Cardiac muscle cell (in vitro differentiated cells and primary cell): Measurements from ENCODE around the gene TRIM32. TPM values are rescaled to one million over a fixed set of nuclear protein-coding genes. Genes with fewer than 3 reads are reported as not detected.

Source experiments
- DNase-seq, 2 donors: peaks; one replicate each; pipeline versions ENCODE4 v3.0.0 to v3.0.0-alpha.2; 2010 to 2017; ENCODE audit warnings: low read depth in 1 of 2, low spot score in 1 of 2
- H3K27ac ChIP-seq: fragments of 200-600 bp; sonication (generic); 2 replicates; pipeline ENCODE4 v1.5.1; 2016
- H3K27me3 ChIP-seq: fragments of 200-600 bp; sonication (generic); 2 replicates; pipeline ENCODE4 v1.6.0; 2016; ENCODE audit warnings: control low read depth
- H3K36me3 ChIP-seq: fragments of 200-600 bp; sonication (generic); 2 replicates; pipeline ENCODE4 v1.5.1; 2016; ENCODE audit warnings: control low read depth
- H3K4me1 ChIP-seq: fragments of 200-600 bp; sonication (generic); 2 replicates; pipeline ENCODE4 v1.8.1; 2017; ENCODE audit warnings: low read depth, mild to moderate bottlenecking, mixed run types
- H3K4me3 ChIP-seq: fragments of 200-600 bp; sonication (generic); 2 replicates; pipeline ENCODE4 v1.5.1; 2016; ENCODE audit warnings: mild to moderate bottlenecking
- H3K9me3 ChIP-seq: fragments of 200-600 bp; sonication (generic); 2 replicates; pipeline ENCODE4 v1.5.1; 2017; ENCODE audit warnings: low read depth, mild to moderate bottlenecking, control low read depth
- CTCF ChIP-seq: IDR thresholded peaks from 2 replicates; pipeline ENCODE4 v1.5.1; 2012; ENCODE audit warnings: low read depth, mild to moderate bottlenecking, low read length
- polyA plus RNA-seq: library from polyadenylated mRNA; unstranded; fragments of >200 nt; fragmentation: Nextera tagmentation; extraction: Ambion mirVana; gene quantifications from 2 replicates; pipeline ENCODE4 v1.2.1, GENCODE V29; 2016
- total RNA-seq: library from RNA; depleted of rRNA; stranded (reverse); fragments of >200 nt; gene quantifications from 2 replicates; pipeline ENCODE4 v1.2.3, GENCODE V29; 2016

Gene TRIM32
- total and polyA plus RNA-seq, 2 experiments from 2014 or later, result 13.9 to 15.0 TPM

GRCh38 chr9:116701940-116702642 lies 15.0 kb downstream of the TRIM32 start:
- H3K27ac ChIP-seq, result no peak overlapping the region
- H3K4me1 ChIP-seq, result no peaks in the 10 kb centered on the region
- no peak overlapping the region for H3K4me3 ChIP-seq
- TF ChIP-seq CTCF, result no peak
- DNase-seq, result no peak
- H3K9me3 ChIP-seq, result no peaks in the 10 kb centered on the region
- H3K27me3 ChIP-seq, result no peaks in the 10 kb centered on the region
- H3K36me3 ChIP-seq, result peaks cover 20% of the 10 kb centered on the region

DNA sequence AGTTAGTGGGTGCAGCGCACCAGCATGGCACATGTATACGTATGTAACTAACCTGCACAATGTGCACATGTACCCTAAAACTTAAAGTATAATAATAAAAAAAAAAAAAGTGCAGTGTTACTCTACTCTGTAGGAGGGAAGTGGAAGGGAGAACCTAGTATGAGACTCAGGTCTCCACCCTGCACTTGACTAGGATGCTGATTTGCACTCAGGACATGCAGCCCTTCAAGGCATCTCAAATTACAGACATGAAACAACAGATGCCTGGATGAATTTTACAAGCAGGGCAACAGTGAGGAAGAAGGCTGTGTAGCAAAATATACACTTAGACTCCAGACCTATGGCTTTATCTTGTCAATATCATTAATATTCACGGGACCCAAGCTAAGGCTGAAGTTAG lies 16.5 kb downstream of the TRIM32 start:
- Histone ChIP-seq H3K27me3 (no peaks in the 10 kb centered on the region), H3K36me3 (peaks cover 9% of the 10 kb centered on the region), H3K4me1 (no peaks in the 10 kb centered on the region), H3K4me3 (no peak overlapping the region), H3K27ac (no peak overlapping the region), H3K9me3 (no peaks in the 10 kb centered on the region)
- no peak for DNase-seq
- TF ChIP-seq CTCF, result no peak

- Histone ChIP-seq H3K4me3 (no peak overlapping the region), H3K36me3 (peaks cover 3% of the 10 kb centered on the region), H3K27ac (no peak overlapping the region), H3K9me3 (no peaks in the 10 kb centered on the region), H3K4me1 (no peaks in the 10 kb centered on the region), H3K27me3 (no peaks in the 10 kb centered on the region)
- no peak for TF ChIP-seq CTCF
- DNase-seq, result no peak
Measured at GRCh38 chr9:116704470-116704869, 17.4 kb downstream of the TRIM32 start.

GRCh38 chr9:116705531-116705930 lies 18.4 kb downstream of the TRIM32 start:
- no peak for TF ChIP-seq CTCF

DNA sequence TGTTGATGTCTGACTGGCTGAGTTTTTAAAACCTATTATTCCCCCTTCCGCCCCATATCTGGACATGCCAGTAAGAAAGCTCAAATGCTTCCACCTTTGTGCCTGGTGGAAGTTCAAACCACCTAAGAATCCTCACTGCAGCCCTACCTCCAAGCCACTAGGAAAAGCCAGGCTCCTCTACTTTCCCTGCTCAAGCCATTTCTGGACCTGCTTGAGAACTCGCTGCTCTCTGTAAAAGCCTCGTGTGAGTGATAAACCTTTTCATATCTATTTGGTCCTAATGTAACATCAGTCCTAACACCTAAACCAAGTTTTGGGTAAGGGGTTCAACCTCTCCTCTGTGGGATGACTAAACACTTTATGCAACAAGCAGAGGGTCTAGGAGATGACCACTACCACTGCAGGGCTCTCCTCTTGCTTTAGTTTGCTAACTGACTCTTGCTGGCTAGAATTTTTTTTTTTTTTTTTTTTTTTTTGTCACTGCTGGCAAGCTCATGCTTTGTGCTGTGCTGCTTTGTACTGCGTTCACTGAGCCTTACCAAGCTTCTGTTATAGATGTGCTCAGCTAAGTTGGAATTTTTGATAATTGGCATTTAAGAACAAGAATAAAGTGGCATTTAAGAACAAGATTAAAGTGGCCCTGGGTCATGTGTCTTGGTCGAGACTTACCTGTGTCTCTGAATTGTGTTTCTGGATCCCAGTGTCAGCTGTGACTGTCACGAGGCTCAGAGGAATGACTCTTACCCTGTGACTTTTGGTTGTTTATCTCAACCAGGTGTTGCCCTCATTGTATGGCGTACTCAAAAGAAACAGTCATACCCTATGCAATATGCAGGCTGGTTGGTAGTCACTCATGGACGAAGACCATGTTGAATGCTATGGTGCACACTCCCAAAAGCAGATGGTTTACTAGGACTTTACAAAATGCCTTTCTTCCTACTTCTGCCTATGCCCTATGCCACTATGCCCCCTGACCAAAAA lies 19.5 kb downstream of the TRIM32 start:
- DNase-seq, result no peak
- Histone ChIP-seq H3K9me3 (no peaks in the 10 kb centered on the region), H3K27me3 (no peaks in the 10 kb centered on the region), H3K27ac (no peak overlapping the region), H3K4me1 (no peaks in the 10 kb centered on the region), H3K4me3 (no peak overlapping the region), H3K36me3 (no peaks in the 10 kb centered on the region)
- no peak for TF ChIP-seq CTCF

More at GRCh38 chr9:116705531-116705930, 18.4 kb downstream of the TRIM32 start:
- H3K36me3 ChIP-seq, result no peaks in the 10 kb centered on the region
- H3K4me3 ChIP-seq, result no peak overlapping the region
- no peaks in the 10 kb centered on the region for H3K4me1 ChIP-seq
- no peak for DNase-seq
- no peaks in the 10 kb centered on the region for H3K27me3 ChIP-seq
- no peak overlapping the region for H3K27ac ChIP-seq
- no peaks in the 10 kb centered on the region for H3K9me3 ChIP-seq
